DOHH2 (cell line): ENCODE data around the gene PRLH.

Source experiments
- H3F3A ChIP-seq: fragments of 200-600 bp; sonication (generic), shearing (Covaris generic); 2 replicates; pipeline ENCODE4 v1.6.0; 2016; ENCODE audit warnings: antibody characterized with exemption, mild to moderate bottlenecking; ENCODE audit not compliant: control insufficient read depth, insufficient read depth
- H3K27ac ChIP-seq: fragments of 200-600 bp; sonication (generic); 2 replicates; pipeline ENCODE4 v1.5.1; 2014; ENCODE audit warnings: low read depth, mild to moderate bottlenecking, low read length, moderate library complexity
- H3K27me3 ChIP-seq: fragments of 200-600 bp; sonication (generic); 2 replicates; pipeline ENCODE4 v1.6.1; 2014; ENCODE audit warnings: mild to moderate bottlenecking, low read length, mixed read lengths; ENCODE audit not compliant: control insufficient read depth
- H3K36me3 ChIP-seq: fragments of 200-600 bp; sonication (generic); 2 replicates; pipeline ENCODE4 v1.6.1; 2014; ENCODE audit warnings: mild to moderate bottlenecking, low read length, moderate library complexity, mixed read lengths; ENCODE audit not compliant: control insufficient read depth
- H3K4me1 ChIP-seq: fragments of 200-600 bp; sonication (generic); 2 replicates; pipeline ENCODE4 v1.6.1; 2014; ENCODE audit warnings: mild to moderate bottlenecking, low read length, mixed read lengths; ENCODE audit not compliant: control insufficient read depth
- H3K4me2 ChIP-seq: fragments of 200-600 bp; sonication (generic); 2 replicates; pipeline ENCODE4 v1.6.0; 2014; ENCODE audit warnings: mild to moderate bottlenecking, low read length, moderate library complexity
- H3K4me3 ChIP-seq: fragments of 200-600 bp; sonication (generic); 2 replicates; pipeline ENCODE4 v1.5.1; 2014; ENCODE audit warnings: mild to moderate bottlenecking, low read length, mixed read lengths
- H3K79me2 ChIP-seq: fragments of 200-600 bp; sonication (generic); 2 replicates; pipeline ENCODE4 v1.6.1; 2014; ENCODE audit warnings: mild to moderate bottlenecking, low read length, mixed read lengths; ENCODE audit not compliant: control insufficient read depth
- H3K9me2 ChIP-seq: fragments of 200-600 bp; sonication (generic); replicated peaks from 2 replicates; pipeline ENCODE4 v1.6.1; 2014; ENCODE audit warnings: mild to moderate bottlenecking, low read length, mixed read lengths; ENCODE audit not compliant: control insufficient read depth
- H3K9me3 ChIP-seq: fragments of 200-600 bp; sonication (generic); 2 replicates; pipeline ENCODE4 v1.6.1; 2014; ENCODE audit warnings: antibody characterized with exemption, low read length, mixed read lengths; ENCODE audit not compliant: control insufficient read depth, insufficient read depth
- H4K20me1 ChIP-seq: fragments of 200-600 bp; sonication (generic); 2 replicates; pipeline ENCODE4 v1.6.0; 2014; ENCODE audit warnings: low read depth, mild to moderate bottlenecking, antibody characterized with exemption, low read length, moderate library complexity; ENCODE audit not compliant: control insufficient read depth, insufficient read depth
- CTCF ChIP-seq: fragments of 200-600 bp; sonication (generic); IDR thresholded peaks from one replicate; pipeline ENCODE4 v1.5.1; 2014; ENCODE audit warnings: antibody characterized with exemption, mild to moderate bottlenecking, low read depth, low read length; ENCODE audit not compliant: poor library complexity, severe bottlenecking
- EZH2phosphoT487 ChIP-seq: fragments of 200-600 bp; sonication (generic); IDR thresholded peaks from 2 replicates; pipeline ENCODE4 v1.6.1; 2017; ENCODE audit warnings: borderline replicate concordance, mild to moderate bottlenecking, antibody characterized with exemption, low read length, moderate library complexity, mixed read lengths

The PRLH gene

GRCh38 chr2:237542001-237542704, 24.2 kb upstream of the PRLH start:
- no peaks in the 10 kb centered on the region for H3K9me2 ChIP-seq
- no peak overlapping the region for H3K4me3 ChIP-seq
- H3K9me3 ChIP-seq, result no peaks in the 10 kb centered on the region
- no peak overlapping the region for H3K27ac ChIP-seq
- H3K27me3 ChIP-seq, result no peaks in the 10 kb centered on the region
- H3K4me2 ChIP-seq, result no peak overlapping the region
- H3F3A ChIP-seq, result no peaks in the 10 kb centered on the region
- no peak for TF ChIP-seq EZH2phosphoT487
- no peak for TF ChIP-seq CTCF
- H3K79me2 ChIP-seq, result no peaks in the 10 kb centered on the region
- H3K4me1 ChIP-seq, result no peaks in the 10 kb centered on the region
- no peaks in the 10 kb centered on the region for H4K20me1 ChIP-seq
- no peaks in the 10 kb centered on the region for H3K36me3 ChIP-seq

- Histone ChIP-seq H3K9me3 (no peaks in the 10 kb centered on the region), H3K9me2 (no peaks in the 10 kb centered on the region), H3K27me3 (0 out of 2 replicates have a peak, but pooled peaks cover 1% of the 10 kb centered on the region), H3K36me3 (no peaks in the 10 kb centered on the region), H3F3A (no peaks in the 10 kb centered on the region), H3K4me3 (no peak overlapping the region), H3K4me2 (no peak overlapping the region), H3K79me2 (no peaks in the 10 kb centered on the region), H3K27ac (no peak overlapping the region), H3K4me1 (0 out of 2 replicates have a peak, but pooled peaks cover 4% of the 10 kb centered on the region), H4K20me1 (no peaks in the 10 kb centered on the region)
- TF ChIP-seq CTCF, result no peak
These were observed 20.1 kb upstream of the PRLH start for GRCh38 chr2:237546040-237546875.

DNA sequence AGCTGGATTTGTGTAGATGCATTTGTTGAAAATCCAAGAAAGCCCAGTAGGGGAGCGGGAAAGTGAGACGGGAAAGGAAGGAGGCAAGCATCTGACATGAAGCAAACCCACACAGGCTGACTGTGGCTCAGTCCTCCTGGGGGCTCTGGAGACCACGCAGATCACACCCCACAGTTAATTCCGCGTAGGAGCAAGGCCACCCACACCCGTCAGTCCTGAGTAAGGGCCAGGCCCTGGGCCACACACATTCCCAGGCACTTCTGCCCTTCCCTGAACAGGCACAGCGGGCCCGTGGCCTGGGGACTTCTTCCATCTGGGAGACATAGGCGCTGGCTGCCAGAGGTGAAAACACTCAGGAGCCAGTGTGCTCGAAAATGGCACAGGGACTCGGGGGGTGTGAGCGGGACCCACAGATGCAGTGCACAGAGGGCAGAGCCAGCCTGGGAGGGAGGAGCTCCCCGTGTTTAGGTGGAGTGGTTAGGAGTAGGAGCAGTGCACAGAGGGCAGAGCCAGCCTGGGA, 19.4 kb upstream of the PRLH start:
- TF ChIP-seq EZH2phosphoT487, result no peak
- no peak for TF ChIP-seq CTCF
- Histone ChIP-seq H3K4me3 (no peak overlapping the region), H4K20me1 (no peaks in the 10 kb centered on the region), H3K36me3 (no peaks in the 10 kb centered on the region), H3K79me2 (no peaks in the 10 kb centered on the region), H3K27me3 (0 out of 2 replicates have a peak, but pooled peaks cover 3% of the 10 kb centered on the region), H3F3A (no peaks in the 10 kb centered on the region), H3K27ac (no peak overlapping the region), H3K9me2 (no peaks in the 10 kb centered on the region), H3K4me1 (0 out of 2 replicates have a peak, but pooled peaks cover 4% of the 10 kb centered on the region), H3K4me2 (no peak overlapping the region), H3K9me3 (no peaks in the 10 kb centered on the region)
